ENCODE measurements around the gene ADORA1.

DNA sequence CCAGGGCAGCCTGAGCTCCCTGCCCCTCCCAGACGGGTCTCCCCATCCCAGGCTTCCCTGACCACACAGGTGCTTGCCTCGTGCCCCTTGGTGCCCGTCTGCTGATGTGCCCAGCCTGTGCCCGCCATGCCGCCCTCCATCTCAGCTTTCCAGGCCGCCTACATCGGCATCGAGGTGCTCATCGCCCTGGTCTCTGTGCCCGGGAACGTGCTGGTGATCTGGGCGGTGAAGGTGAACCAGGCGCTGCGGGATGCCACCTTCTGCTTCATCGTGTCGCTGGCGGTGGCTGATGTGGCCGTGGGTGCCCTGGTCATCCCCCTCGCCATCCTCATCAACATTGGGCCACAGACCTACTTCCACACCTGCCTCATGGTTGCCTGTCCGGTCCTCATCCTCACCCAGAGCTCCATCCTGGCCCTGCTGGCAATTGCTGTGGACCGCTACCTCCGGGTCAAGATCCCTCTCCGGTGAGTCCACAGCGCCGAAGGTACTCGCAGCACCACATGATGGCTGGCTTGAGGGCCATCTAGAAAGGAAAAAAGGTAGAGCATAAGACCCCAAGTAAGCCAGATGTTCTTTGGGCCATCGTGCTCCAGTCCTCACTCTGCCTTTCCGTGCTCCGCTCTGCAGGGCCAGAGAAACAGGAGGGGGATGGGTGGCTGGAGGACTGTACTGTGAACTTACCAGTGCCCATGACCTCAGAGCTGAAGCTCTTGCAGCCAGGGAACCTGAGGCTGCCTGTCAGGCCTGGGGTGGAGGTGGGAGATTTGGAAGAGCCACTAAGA lies 1.4 kb downstream of the ADORA1 start:
- TF ChIP-seq RXRA (IDR thresholded peaks at IDR 0.05) (no peak), FOXA1 (IDR thresholded peaks at IDR 0.05) (no peak), JUND (IDR thresholded peaks at IDR 0.05) (no peak), NR2F2 (IDR thresholded peaks at IDR 0.05) (no peak), HNF4A (conservative IDR thresholded peaks at IDR 0.05) (no peak), YY1 (IDR thresholded peaks at IDR 0.05) (no peak), RAD21 (IDR thresholded peaks at IDR 0.05) (no peak), GABPA (IDR thresholded peaks at IDR 0.05 in 1 of 2, conservative IDR thresholded peaks at IDR 0.05 in 1 of 2) (no peak), SP1 (IDR thresholded peaks at IDR 0.05) (no peak), TAF1 (conservative IDR thresholded peaks at IDR 0.05) (no peak)
- TF ChIP-seq, protein P1, sequence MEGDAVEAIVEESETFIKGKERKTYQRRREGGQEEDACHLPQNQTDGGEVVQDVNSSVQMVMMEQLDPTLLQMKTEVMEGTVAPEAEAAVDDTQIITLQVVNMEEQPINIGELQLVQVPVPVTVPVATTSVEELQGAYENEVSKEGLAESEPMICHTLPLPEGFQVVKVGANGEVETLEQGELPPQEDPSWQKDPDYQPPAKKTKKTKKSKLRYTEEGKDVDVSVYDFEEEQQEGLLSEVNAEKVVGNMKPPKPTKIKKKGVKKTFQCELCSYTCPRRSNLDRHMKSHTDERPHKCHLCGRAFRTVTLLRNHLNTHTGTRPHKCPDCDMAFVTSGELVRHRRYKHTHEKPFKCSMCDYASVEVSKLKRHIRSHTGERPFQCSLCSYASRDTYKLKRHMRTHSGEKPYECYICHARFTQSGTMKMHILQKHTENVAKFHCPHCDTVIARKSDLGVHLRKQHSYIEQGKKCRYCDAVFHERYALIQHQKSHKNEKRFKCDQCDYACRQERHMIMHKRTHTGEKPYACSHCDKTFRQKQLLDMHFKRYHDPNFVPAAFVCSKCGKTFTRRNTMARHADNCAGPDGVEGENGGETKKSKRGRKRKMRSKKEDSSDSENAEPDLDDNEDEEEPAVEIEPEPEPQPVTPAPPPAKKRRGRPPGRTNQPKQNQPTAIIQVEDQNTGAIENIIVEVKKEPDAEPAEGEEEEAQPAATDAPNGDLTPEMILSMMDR (IDR thresholded peaks at IDR 0.05; ENCODE audit: low read depth, low read length, missing input control), result no peak
- TF ChIP-seq, protein P2, sequence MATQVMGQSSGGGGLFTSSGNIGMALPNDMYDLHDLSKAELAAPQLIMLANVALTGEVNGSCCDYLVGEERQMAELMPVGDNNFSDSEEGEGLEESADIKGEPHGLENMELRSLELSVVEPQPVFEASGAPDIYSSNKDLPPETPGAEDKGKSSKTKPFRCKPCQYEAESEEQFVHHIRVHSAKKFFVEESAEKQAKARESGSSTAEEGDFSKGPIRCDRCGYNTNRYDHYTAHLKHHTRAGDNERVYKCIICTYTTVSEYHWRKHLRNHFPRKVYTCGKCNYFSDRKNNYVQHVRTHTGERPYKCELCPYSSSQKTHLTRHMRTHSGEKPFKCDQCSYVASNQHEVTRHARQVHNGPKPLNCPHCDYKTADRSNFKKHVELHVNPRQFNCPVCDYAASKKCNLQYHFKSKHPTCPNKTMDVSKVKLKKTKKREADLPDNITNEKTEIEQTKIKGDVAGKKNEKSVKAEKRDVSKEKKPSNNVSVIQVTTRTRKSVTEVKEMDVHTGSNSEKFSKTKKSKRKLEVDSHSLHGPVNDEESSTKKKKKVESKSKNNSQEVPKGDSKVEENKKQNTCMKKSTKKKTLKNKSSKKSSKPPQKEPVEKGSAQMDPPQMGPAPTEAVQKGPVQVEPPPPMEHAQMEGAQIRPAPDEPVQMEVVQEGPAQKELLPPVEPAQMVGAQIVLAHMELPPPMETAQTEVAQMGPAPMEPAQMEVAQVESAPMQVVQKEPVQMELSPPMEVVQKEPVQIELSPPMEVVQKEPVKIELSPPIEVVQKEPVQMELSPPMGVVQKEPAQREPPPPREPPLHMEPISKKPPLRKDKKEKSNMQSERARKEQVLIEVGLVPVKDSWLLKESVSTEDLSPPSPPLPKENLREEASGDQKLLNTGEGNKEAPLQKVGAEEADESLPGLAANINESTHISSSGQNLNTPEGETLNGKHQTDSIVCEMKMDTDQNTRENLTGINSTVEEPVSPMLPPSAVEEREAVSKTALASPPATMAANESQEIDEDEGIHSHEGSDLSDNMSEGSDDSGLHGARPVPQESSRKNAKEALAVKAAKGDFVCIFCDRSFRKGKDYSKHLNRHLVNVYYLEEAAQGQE (IDR thresholded peaks at IDR 0.05), result no peak
- TF ChIP-seq, protein P3, sequence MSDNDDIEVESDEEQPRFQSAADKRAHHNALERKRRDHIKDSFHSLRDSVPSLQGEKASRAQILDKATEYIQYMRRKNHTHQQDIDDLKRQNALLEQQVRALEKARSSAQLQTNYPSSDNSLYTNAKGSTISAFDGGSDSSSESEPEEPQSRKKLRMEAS (IDR thresholded peaks at IDR 0.05), result no peak
- TF ChIP-seq, protein P4, sequence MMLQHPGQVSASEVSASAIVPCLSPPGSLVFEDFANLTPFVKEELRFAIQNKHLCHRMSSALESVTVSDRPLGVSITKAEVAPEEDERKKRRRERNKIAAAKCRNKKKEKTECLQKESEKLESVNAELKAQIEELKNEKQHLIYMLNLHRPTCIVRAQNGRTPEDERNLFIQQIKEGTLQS (IDR thresholded peaks at IDR 0.05), result no peak
